GM12892 (cell line): ENCODE data around the gene EFCAB14.

ENCODE experiments used
- POLR2A ChIP-seq: IDR thresholded peaks from 2 replicates; pipeline ENCODE4 v1.6.1; 2011; ENCODE audit warnings: low read depth, low read length, control low read depth
- POLR2AphosphoS5 ChIP-seq: IDR thresholded peaks from 2 replicates; pipeline ENCODE4 v1.6.1; 2011; ENCODE audit warnings: low read depth, low read length, control low read depth

DNA sequence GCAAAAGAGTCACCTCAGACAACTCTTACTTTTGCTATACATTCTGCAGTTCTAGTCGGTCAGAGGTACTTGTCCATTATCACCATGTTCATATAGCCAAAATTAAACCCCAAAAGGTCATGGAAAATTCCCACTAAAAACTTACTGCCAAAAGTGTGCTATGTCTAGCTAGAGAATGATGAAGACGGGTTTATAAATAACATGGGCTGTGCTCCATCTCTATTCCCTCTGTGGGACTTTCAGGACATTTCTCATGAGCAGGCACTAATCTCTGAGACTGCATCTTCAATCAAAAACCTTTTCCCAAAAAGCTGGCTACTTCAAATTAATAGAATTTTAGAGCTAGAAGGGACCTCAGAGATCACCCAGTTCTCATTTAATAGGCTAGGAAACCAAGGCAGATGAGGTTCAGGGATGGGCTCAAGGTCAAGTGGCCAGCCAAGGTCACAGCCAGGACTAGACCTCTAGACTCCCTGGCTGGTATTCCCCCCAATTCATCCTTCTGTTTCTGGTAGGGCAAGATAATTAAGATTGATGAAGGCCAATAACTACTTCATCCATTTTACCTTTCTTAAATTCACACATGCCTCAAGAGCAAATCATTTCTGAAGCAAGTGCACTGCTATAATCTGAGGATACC lies 81.3 kb downstream of the EFCAB14 start:
- no peak for TF ChIP-seq POLR2A
- TF ChIP-seq POLR2AphosphoS5, result no peak
